OCI-LY7 (cell line): ENCODE results near the gene PCBP3. TPM values are rescaled to one million over a fixed set of nuclear protein-coding genes. Genes with fewer than 3 reads are reported as not detected.

Experiments used
- BruUV-seq: library from RNA; stranded (reverse); fragments of 400-500 nt; replicated peaks from 2 replicates; lab custom pipeline; 2021; lab: Mats Ljungman, UMichigan
- CTCF ChIA-PET: fragments of 300-600 bp; sonication (Branson Sonifier 250); formaldehyde crosslinking; loops from one replicate; lab custom pipeline; 2022; ENCODE audit warnings: antibody characterized with exemption; ENCODE audit not compliant: unreplicated experiment; lab: Charles Lee
- POLR2A ChIA-PET: fragments of 300-600 bp; sonication (Branson Sonifier 250); formaldehyde crosslinking; loops from one replicate; lab custom pipeline; 2022; ENCODE audit warnings: antibody characterized with exemption; lab: Charles Lee
- DNase-seq: peaks from one replicate; pipeline ENCODE4 v3.0.0-alpha.2; 2015; ENCODE audit warnings: low spot score
- H2AFZ ChIP-seq: fragments of 200-600 bp; sonication (generic), shearing (Covaris generic); 2 replicates; pipeline ENCODE4 v1.6.1; 2014; ENCODE audit warnings: mild to moderate bottlenecking, antibody characterized with exemption, low read length, moderate library complexity
- H3K27ac ChIP-seq: fragments of 200-600 bp; sonication (generic); 2 replicates; pipeline ENCODE4 v1.5.1; 2014; ENCODE audit warnings: mixed run types, low read depth, mild to moderate bottlenecking, moderate library complexity, low read length, inconsistent platforms; ENCODE audit not compliant: poor library complexity, severe bottlenecking
- H3K36me3 ChIP-seq: fragments of 200-600 bp; sonication (generic); 2 replicates; pipeline ENCODE4 v1.6.1; 2014; ENCODE audit warnings: mild to moderate bottlenecking, antibody characterized with exemption, low read length, moderate library complexity, mixed read lengths; ENCODE audit not compliant: insufficient read depth
- H3K4me1 ChIP-seq: fragments of 200-600 bp; sonication (generic); 2 replicates; pipeline ENCODE4 v1.5.1; 2014; ENCODE audit warnings: mild to moderate bottlenecking, low read length; ENCODE audit not compliant: insufficient read depth, poor library complexity, severe bottlenecking
- H3K4me2 ChIP-seq: fragments of 200-600 bp; sonication (generic); 2 replicates; pipeline ENCODE4 v1.6.1; 2014; ENCODE audit warnings: mild to moderate bottlenecking, low read length
- H3K4me3 ChIP-seq: fragments of 200-600 bp; sonication (generic); 2 replicates; pipeline ENCODE4 v1.5.1; 2014; ENCODE audit warnings: mild to moderate bottlenecking, low read depth, low read length; ENCODE audit not compliant: poor library complexity, severe bottlenecking
- H3K79me2 ChIP-seq: fragments of 200-600 bp; sonication (generic); 2 replicates; pipeline ENCODE4 v1.6.1; 2016; ENCODE audit warnings: low read depth, mild to moderate bottlenecking, low read length, moderate library complexity, mixed read lengths; ENCODE audit not compliant: insufficient read depth
- H3K9me2 ChIP-seq: fragments of 200-600 bp; sonication (generic); 2 replicates; pipeline ENCODE4 v1.6.1; 2016; ENCODE audit warnings: mild to moderate bottlenecking, low read length, mixed read lengths; ENCODE audit not compliant: insufficient read depth
- H3K9me3 ChIP-seq: fragments of 200-600 bp; sonication (generic); 2 replicates; pipeline ENCODE4 v1.6.1; 2014; ENCODE audit warnings: mild to moderate bottlenecking, mixed run types, low read length, mixed read lengths
- H4K20me1 ChIP-seq: fragments of 200-600 bp; sonication (generic); 2 replicates; pipeline ENCODE4 v1.6.1; 2014; ENCODE audit warnings: mild to moderate bottlenecking, antibody characterized with exemption, low read length, moderate library complexity, mixed read lengths; ENCODE audit not compliant: insufficient read depth
- EZH2phosphoT487 ChIP-seq: fragments of 200-600 bp; sonication (generic); IDR thresholded peaks from 2 replicates; pipeline ENCODE4 v1.6.1; 2018; ENCODE audit warnings: low read depth, borderline replicate concordance, mild to moderate bottlenecking, mixed run types, antibody characterized with exemption, low read length, moderate library complexity, mixed read lengths
- intact Hi-C: fragments of 100-400 bp; cut with micrococcal nuclease; formaldehyde crosslinking; loops from one replicate; pipeline ENCODE4 v1.10.0; 2022; ENCODE audit not compliant: unreplicated experiment
- total RNA-seq, 2 experiments: library from RNA; depleted of rRNA in 1 of 2; stranded (reverse); fragments of >200 nt in 1 of 2; shearing (Covaris generic) in 1 of 2; gene quantifications; 2 replicates each; pipeline ENCODE4 v1.2.3, GENCODE V29; 2014 to 2022
- TF ChIP-seq, protein P1 (sequence below): fragments of 200-600 bp; sonication (generic); conservative IDR thresholded peaks from 2 replicates; pipeline ENCODE4 v1.5.1; 2014; ENCODE audit warnings: mild to moderate bottlenecking, antibody characterized with exemption, low read length, moderate library complexity, mixed read lengths

PCBP3 gene
- total RNA-seq, 2 experiments from 2014 or later = 0.61 TPM; not detected in 1

DNA sequence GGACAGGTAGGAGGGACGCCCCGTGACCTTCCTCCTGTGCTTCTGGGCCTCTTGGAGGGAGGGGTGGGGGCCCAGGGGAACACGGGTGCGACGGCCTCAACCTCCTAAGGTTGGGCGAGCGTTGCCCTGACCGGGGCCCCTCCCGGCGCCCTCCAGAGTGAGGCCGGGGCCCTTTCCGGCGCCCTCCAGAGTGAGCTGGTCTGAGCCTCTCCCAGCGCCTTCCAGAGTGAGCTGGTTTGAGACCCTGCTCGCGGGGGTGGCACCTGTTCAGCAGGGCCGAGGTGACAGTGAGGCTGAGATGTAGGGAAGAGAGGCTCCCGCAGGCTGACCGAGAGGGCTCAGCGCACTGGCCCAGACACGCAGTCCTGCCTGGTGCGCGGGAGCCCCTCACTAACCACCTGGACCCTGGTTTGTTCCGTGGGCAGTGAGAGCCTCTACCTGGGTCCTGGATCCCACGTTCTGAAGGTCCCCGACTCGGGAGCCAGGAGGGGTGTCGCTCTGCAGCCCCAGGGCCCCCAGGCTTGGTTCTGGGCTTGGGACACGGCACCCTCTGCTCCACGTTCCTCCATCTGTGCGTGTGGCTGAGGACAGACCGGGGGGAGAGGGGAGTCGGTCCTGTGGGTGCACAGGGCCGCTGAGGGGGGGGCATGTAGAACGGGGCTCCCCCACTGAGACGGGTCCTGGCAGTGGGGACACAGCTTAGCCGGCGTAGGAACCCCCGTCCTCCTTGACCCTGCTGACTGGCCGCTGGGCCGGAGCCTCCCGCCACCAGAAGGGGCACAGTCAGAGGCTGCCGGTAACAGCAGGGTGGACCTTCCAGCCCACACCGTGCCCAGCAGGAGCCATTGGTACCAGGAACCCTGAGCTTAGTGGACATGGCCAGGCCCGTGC, 339.5 kb downstream of the PCBP3 start:
- ChIA-PET CTCF (no interaction called here), POLR2A (no interaction called here)
- Histone ChIP-seq H4K20me1 (no peaks in the 10 kb centered on the region), H3K4me1 (no peaks in the 10 kb centered on the region), H3K4me3 (no peak overlapping the region), H3K79me2 (no peaks in the 10 kb centered on the region), H3K9me2 (no peaks in the 10 kb centered on the region), H3K36me3 (no peaks in the 10 kb centered on the region), H3K27ac (no peak overlapping the region), H2AFZ (no peak overlapping the region), H3K4me2 (no peak overlapping the region), H3K9me3 (no peaks in the 10 kb centered on the region)
- DNase-seq = no peak
- no TSS peak for BruUV-seq
- TF ChIP-seq EZH2phosphoT487 = no peak
- TF ChIP-seq, protein P1, sequence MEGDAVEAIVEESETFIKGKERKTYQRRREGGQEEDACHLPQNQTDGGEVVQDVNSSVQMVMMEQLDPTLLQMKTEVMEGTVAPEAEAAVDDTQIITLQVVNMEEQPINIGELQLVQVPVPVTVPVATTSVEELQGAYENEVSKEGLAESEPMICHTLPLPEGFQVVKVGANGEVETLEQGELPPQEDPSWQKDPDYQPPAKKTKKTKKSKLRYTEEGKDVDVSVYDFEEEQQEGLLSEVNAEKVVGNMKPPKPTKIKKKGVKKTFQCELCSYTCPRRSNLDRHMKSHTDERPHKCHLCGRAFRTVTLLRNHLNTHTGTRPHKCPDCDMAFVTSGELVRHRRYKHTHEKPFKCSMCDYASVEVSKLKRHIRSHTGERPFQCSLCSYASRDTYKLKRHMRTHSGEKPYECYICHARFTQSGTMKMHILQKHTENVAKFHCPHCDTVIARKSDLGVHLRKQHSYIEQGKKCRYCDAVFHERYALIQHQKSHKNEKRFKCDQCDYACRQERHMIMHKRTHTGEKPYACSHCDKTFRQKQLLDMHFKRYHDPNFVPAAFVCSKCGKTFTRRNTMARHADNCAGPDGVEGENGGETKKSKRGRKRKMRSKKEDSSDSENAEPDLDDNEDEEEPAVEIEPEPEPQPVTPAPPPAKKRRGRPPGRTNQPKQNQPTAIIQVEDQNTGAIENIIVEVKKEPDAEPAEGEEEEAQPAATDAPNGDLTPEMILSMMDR = no peak
- intact Hi-C loops = no loop called here

DNA sequence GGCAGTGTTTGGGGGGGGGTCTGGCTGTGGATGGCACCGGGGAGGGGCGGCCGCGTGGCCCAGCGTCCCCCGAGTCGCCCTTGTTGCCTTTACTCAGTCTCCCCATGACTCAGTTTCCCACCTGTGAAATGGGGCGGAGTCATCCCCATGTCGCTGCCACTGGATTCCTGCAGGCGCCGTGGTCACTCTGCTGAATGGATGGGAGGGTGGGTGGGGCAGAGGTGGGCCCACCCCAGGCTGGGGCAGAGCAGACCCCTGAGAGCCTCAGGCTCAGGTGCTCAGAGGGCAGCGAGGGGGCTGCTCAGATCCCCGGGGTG, 340.1 kb downstream of the PCBP3 start:
- DNase-seq = no peak
- no peak for TF ChIP-seq EZH2phosphoT487
- TF ChIP-seq, protein P1 = no peak
- H3K9me3 ChIP-seq = no peaks in the 10 kb centered on the region
- no peak overlapping the region for H2AFZ ChIP-seq
- no TSS peak for BruUV-seq
- H3K27ac ChIP-seq = no peak overlapping the region
- no peaks in the 10 kb centered on the region for H3K79me2 ChIP-seq
- ChIA-PET POLR2A (no interaction called here), CTCF (no interaction called here)
- H3K4me1 ChIP-seq = no peaks in the 10 kb centered on the region
- H3K4me2 ChIP-seq = no peak overlapping the region
- no peak overlapping the region for H3K4me3 ChIP-seq
- no peaks in the 10 kb centered on the region for H3K36me3 ChIP-seq
- no peaks in the 10 kb centered on the region for H3K9me2 ChIP-seq
- intact Hi-C loops = no loop called here
- H4K20me1 ChIP-seq = no peaks in the 10 kb centered on the region

DNA sequence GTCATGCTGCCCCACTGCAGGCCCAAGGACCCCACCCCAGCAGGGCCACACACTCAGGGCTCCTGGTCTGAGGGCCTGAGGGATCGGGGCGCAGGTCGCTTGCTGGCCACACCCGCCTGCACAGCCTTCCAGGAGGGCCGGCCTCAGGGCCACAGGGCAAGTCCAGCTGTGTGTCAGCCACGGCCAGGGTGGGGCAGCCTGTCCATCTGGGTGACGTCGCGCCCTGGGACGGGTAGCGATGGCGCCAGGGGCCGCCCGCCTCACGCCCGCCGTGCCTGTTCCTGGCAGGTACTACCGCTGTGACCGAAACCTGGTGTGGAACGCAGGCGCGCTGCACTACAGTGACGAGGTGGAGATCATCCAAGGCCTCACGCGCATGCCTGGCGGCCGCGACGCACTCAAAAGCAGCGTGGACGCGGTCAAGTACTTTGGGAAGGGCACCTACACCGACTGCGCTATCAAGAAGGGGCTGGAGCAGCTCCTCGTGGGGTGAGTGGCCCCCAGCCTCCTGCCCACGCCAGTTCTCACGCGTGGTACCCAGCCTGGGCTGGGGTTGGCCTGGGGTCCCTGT, 340.5 kb downstream of the PCBP3 start:
- Histone ChIP-seq H3K9me2 (no peaks in the 10 kb centered on the region), H3K36me3 (no peaks in the 10 kb centered on the region), H2AFZ (no peak overlapping the region), H3K4me3 (no peak overlapping the region), H3K4me2 (no peak overlapping the region), H3K9me3 (no peaks in the 10 kb centered on the region), H3K4me1 (no peaks in the 10 kb centered on the region), H3K27ac (no peak overlapping the region), H3K79me2 (no peaks in the 10 kb centered on the region), H4K20me1 (no peaks in the 10 kb centered on the region)
- BruUV-seq = no TSS peak
- CTCF ChIA-PET = no interaction called here
- POLR2A ChIA-PET = no interaction called here
- intact Hi-C loops = no loop called here
- no peak for DNase-seq
- TF ChIP-seq, protein P1 = no peak
- no peak for TF ChIP-seq EZH2phosphoT487
